C4-2B (cell line): ENCODE data around the gene STMND1.

Experiments used
- CTCF ChIP-seq: fragments of 450-650 bp; conservative IDR thresholded peaks from 2 replicates; pipeline ENCODE4 v1.5.1; 2017; ENCODE audit warnings: mild to moderate bottlenecking
- ZFX ChIP-seq: fragments of 450-650 bp; IDR thresholded peaks from 2 replicates; pipeline ENCODE4 v1.6.1; 2017

GRCh38 chr6:17159240-17159639 is 57.4 kb downstream of the STMND1 start:
- TF ChIP-seq CTCF, result no peak
- no peak for TF ChIP-seq ZFX
